ENCODE data around the gene PRAF2.

Gene PRAF2

GRCh38 chrX:49073601-49074575 lies at the start of gene PRAF2:
Gene PRAF2 (minus strand): TSS chrX:49074002. CDS start chrX:49073987, 15 bp downstream.
- DNase-seq = peak; percentile 93

- DNase-seq = no peak
Observed at GRCh38 chrX:49122499-49122898, 48.7 kb upstream of the PRAF2 start.

GRCh38 chrX:49120091-49120490 lies 46.3 kb upstream of the PRAF2 start:
- DNase-seq = no peak

- no peak for DNase-seq
Observed at GRCh38 chrX:49117581-49117980, 43.8 kb upstream of the PRAF2 start.

- DNase-seq = no peak
Observed at GRCh38 chrX:49116716-49117115, 42.9 kb upstream of the PRAF2 start.

- DNase-seq = no peak
Observed at GRCh38 chrX:49116076-49116475, 42.3 kb upstream of the PRAF2 start.

- DNase-seq = no peak
Observed at GRCh38 chrX:49111791-49112190, 38.0 kb upstream of the PRAF2 start.

- no peak for DNase-seq
Observed at GRCh38 chrX:49110417-49110816, 36.6 kb upstream of the PRAF2 start.

GRCh38 chrX:49108641-49109040 lies 34.8 kb upstream of the PRAF2 start:
- DNase-seq = no peak

- no peak for DNase-seq
Observed at GRCh38 chrX:49106930-49107329, 33.1 kb upstream of the PRAF2 start.

- no peak for DNase-seq
Observed at GRCh38 chrX:49106296-49106695, 32.5 kb upstream of the PRAF2 start.

GRCh38 chrX:49103637-49104036 lies 29.8 kb upstream of the PRAF2 start:
- DNase-seq = no peak

GRCh38 chrX:49102190-49102589 lies 28.4 kb upstream of the PRAF2 start:
- DNase-seq = no peak

GRCh38 chrX:49101629-49101984 lies 27.8 kb upstream of the PRAF2 start:
- no peak for DNase-seq

GRCh38 chrX:49100704-49101628 lies 27.2 kb upstream of the PRAF2 start:
- DNase-seq = peak; percentile 94

- DNase-seq = no peak
Observed at GRCh38 chrX:49096419-49096818, 22.6 kb upstream of the PRAF2 start.

- no peak for DNase-seq
Observed at GRCh38 chrX:49089553-49089952, 15.8 kb upstream of the PRAF2 start.

GRCh38 chrX:49082271-49082871 lies 8.6 kb upstream of the PRAF2 start:
- no peak for DNase-seq

- DNase-seq = peak; percentile 80
Observed at GRCh38 chrX:49079489-49080428, 6.0 kb upstream of the PRAF2 start, which contains the start of gene WDR45. Gene WDR45 (minus strand): TSS chrX:49079887. CDS start chrX:49078095, 1,792 bp downstream.

GRCh38 chrX:49077941-49078340 lies 4.1 kb upstream of the PRAF2 start:
- DNase-seq = no peak

- DNase-seq = no peak
Observed at GRCh38 chrX:49075347-49075746, 1.5 kb upstream of the PRAF2 start.

- DNase-seq = no peak
Observed at GRCh38 chrX:49072712-49073095, 1.1 kb downstream of the PRAF2 start.
